HEK293 (cell line): ENCODE measurements around the gene NKD1.

Experiments used
- BCL11A ChIP-seq: fragments of 450-650 bp; formaldehyde crosslinking; IDR thresholded peaks from 2 replicates; pipeline ENCODE4 v1.5.1; 2016; ENCODE audit warnings: low read depth, missing biosample characterization, missing genetic modification characterization
- ZNF138 ChIP-seq: fragments of 450-650 bp; formaldehyde crosslinking; IDR thresholded peaks from 2 replicates; pipeline ENCODE4 v1.5.1; 2016; ENCODE audit warnings: missing biosample characterization, missing genetic modification characterization, borderline replicate concordance
- ZNF174 ChIP-seq: fragments of 450-650 bp; formaldehyde crosslinking; IDR thresholded peaks from 2 replicates; pipeline ENCODE4 v1.5.0; 2017; ENCODE audit warnings: missing biosample characterization, mild to moderate bottlenecking, missing genetic modification characterization
- ZNF223 ChIP-seq: fragments of 450-650 bp; formaldehyde crosslinking; IDR thresholded peaks from 2 replicates; pipeline ENCODE4 v1.5.1; 2016; ENCODE audit warnings: missing biosample characterization, missing genetic modification characterization
- ZNF677 ChIP-seq: fragments of 450-650 bp; IDR thresholded peaks from 2 replicates; pipeline ENCODE4 v1.5.0; 2018; ENCODE audit warnings: missing biosample characterization, mild to moderate bottlenecking, missing genetic modification characterization, moderate library complexity
- ZNF830 ChIP-seq: fragments of 450-650 bp; IDR thresholded peaks from 2 replicates; pipeline ENCODE4 v1.5.0; 2018; ENCODE audit warnings: missing biosample characterization, missing genetic modification characterization, low read depth, mild to moderate bottlenecking, moderate library complexity
- TF ChIP-seq, protein P1 (sequence below): fragments of 450-650 bp; formaldehyde crosslinking; IDR thresholded peaks from 2 replicates; pipeline ENCODE4 v1.5.1; 2016; ENCODE audit warnings: missing biosample characterization, missing genetic modification characterization
- TF ChIP-seq, protein P2 (sequence below): fragments of 450-650 bp; formaldehyde crosslinking; IDR thresholded peaks from 2 replicates; pipeline ENCODE4 v1.5.1; 2016; ENCODE audit warnings: missing biosample characterization, missing genetic modification characterization
- TF ChIP-seq, protein P3 (sequence below): fragments of 450-650 bp; formaldehyde crosslinking; IDR thresholded peaks from 2 replicates; pipeline ENCODE4 v1.5.1; 2016; ENCODE audit warnings: missing biosample characterization, missing genetic modification characterization
- TF ChIP-seq, protein P4 (sequence below): fragments of 450-650 bp; IDR thresholded peaks from 2 replicates; pipeline ENCODE4 v1.5.1; 2018; ENCODE audit warnings: missing biosample characterization, missing genetic modification characterization
- TF ChIP-seq, protein P5 (sequence below): fragments of 450-650 bp; formaldehyde crosslinking; conservative IDR thresholded peaks from 2 replicates; pipeline ENCODE4 v1.5.1; 2016; ENCODE audit warnings: low read depth, missing biosample characterization, missing genetic modification characterization
- TF ChIP-seq, protein P6 (sequence below): fragments of 450-650 bp; formaldehyde crosslinking; IDR thresholded peaks from 2 replicates; pipeline ENCODE4 v1.5.1; 2016; ENCODE audit warnings: missing biosample characterization, missing genetic modification characterization

DNA sequence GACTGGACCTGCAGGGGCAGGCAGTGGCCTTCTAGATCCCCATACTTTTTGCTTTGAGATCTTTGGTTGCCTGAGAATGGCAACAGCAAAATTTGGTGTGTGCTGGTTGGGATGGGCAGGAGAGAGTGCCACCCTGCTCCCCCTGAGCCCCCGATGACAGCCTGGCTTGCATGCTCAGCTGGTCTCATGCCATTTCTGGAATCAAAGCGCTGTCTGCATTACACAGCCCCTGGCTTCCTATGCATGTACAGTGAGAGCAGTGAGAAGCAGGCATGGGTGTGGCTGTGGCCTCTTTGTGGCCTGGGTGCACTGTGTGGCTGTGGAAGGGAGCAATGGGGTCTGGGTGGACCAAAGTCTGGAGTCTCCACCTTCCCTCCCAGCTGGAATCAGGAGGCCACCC lies 47.7 kb downstream of the NKD1 start:
- TF ChIP-seq, protein P1, sequence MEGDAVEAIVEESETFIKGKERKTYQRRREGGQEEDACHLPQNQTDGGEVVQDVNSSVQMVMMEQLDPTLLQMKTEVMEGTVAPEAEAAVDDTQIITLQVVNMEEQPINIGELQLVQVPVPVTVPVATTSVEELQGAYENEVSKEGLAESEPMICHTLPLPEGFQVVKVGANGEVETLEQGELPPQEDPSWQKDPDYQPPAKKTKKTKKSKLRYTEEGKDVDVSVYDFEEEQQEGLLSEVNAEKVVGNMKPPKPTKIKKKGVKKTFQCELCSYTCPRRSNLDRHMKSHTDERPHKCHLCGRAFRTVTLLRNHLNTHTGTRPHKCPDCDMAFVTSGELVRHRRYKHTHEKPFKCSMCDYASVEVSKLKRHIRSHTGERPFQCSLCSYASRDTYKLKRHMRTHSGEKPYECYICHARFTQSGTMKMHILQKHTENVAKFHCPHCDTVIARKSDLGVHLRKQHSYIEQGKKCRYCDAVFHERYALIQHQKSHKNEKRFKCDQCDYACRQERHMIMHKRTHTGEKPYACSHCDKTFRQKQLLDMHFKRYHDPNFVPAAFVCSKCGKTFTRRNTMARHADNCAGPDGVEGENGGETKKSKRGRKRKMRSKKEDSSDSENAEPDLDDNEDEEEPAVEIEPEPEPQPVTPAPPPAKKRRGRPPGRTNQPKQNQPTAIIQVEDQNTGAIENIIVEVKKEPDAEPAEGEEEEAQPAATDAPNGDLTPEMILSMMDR (tag by site-specific recombination) = no peak
- TF ChIP-seq ZNF138 (tag by site-specific recombination) (no peak), ZNF830 (tag by site-specific recombination) (no peak), ZNF174 (tag by site-specific recombination) (no peak), BCL11A (tag by site-specific recombination) (no peak), ZNF677 (tag by site-specific recombination) (no peak), ZNF223 (tag by site-specific recombination) (no peak)
- TF ChIP-seq, protein P2, sequence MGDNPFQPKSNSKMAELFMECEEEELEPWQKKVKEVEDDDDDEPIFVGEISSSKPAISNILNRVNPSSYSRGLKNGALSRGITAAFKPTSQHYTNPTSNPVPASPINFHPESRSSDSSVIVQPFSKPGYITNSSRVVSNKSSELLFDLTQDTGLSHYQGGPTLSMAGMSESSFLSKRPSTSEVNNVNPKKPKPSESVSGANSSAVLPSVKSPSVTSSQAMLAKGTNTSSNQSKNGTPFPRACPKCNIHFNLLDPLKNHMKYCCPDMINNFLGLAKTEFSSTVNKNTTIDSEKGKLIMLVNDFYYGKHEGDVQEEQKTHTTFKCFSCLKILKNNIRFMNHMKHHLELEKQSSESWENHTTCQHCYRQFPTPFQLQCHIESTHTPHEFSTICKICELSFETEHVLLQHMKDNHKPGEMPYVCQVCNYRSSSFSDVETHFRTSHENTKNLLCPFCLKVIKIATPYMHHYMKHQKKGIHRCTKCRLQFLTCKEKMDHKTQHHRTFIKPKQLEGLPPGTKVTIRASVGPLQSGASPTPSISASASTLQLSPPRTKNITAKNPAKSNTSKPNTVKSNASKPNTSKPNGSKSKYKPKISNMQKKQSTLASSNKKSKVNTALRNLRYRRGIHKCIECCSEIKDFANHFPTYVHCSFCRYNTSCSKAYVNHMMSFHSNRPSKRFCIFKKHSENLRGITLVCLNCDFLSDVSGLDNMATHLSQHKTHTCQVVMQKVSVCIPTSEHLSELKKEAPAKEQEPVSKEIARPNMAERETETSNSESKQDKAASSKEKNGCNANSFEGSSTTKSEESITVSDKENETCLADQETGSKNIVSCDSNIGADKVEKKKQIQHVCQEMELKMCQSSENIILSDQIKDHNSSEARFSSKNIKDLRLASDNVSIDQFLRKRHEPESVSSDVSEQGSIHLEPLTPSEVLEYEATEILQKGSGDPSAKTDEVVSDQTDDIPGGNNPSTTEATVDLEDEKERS (tag by site-specific recombination) = no peak
- TF ChIP-seq, protein P3, sequence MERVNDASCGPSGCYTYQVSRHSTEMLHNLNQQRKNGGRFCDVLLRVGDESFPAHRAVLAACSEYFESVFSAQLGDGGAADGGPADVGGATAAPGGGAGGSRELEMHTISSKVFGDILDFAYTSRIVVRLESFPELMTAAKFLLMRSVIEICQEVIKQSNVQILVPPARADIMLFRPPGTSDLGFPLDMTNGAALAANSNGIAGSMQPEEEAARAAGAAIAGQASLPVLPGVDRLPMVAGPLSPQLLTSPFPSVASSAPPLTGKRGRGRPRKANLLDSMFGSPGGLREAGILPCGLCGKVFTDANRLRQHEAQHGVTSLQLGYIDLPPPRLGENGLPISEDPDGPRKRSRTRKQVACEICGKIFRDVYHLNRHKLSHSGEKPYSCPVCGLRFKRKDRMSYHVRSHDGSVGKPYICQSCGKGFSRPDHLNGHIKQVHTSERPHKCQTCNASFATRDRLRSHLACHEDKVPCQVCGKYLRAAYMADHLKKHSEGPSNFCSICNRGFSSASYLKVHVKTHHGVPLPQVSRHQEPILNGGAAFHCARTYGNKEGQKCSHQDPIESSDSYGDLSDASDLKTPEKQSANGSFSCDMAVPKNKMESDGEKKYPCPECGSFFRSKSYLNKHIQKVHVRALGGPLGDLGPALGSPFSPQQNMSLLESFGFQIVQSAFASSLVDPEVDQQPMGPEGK (tag by site-specific recombination) = no peak
- TF ChIP-seq, protein P4, sequence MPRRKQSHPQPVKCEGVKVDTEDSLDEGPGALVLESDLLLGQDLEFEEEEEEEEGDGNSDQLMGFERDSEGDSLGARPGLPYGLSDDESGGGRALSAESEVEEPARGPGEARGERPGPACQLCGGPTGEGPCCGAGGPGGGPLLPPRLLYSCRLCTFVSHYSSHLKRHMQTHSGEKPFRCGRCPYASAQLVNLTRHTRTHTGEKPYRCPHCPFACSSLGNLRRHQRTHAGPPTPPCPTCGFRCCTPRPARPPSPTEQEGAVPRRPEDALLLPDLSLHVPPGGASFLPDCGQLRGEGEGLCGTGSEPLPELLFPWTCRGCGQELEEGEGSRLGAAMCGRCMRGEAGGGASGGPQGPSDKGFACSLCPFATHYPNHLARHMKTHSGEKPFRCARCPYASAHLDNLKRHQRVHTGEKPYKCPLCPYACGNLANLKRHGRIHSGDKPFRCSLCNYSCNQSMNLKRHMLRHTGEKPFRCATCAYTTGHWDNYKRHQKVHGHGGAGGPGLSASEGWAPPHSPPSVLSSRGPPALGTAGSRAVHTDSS (tag by site-specific recombination) = no peak
- TF ChIP-seq, protein P5, sequence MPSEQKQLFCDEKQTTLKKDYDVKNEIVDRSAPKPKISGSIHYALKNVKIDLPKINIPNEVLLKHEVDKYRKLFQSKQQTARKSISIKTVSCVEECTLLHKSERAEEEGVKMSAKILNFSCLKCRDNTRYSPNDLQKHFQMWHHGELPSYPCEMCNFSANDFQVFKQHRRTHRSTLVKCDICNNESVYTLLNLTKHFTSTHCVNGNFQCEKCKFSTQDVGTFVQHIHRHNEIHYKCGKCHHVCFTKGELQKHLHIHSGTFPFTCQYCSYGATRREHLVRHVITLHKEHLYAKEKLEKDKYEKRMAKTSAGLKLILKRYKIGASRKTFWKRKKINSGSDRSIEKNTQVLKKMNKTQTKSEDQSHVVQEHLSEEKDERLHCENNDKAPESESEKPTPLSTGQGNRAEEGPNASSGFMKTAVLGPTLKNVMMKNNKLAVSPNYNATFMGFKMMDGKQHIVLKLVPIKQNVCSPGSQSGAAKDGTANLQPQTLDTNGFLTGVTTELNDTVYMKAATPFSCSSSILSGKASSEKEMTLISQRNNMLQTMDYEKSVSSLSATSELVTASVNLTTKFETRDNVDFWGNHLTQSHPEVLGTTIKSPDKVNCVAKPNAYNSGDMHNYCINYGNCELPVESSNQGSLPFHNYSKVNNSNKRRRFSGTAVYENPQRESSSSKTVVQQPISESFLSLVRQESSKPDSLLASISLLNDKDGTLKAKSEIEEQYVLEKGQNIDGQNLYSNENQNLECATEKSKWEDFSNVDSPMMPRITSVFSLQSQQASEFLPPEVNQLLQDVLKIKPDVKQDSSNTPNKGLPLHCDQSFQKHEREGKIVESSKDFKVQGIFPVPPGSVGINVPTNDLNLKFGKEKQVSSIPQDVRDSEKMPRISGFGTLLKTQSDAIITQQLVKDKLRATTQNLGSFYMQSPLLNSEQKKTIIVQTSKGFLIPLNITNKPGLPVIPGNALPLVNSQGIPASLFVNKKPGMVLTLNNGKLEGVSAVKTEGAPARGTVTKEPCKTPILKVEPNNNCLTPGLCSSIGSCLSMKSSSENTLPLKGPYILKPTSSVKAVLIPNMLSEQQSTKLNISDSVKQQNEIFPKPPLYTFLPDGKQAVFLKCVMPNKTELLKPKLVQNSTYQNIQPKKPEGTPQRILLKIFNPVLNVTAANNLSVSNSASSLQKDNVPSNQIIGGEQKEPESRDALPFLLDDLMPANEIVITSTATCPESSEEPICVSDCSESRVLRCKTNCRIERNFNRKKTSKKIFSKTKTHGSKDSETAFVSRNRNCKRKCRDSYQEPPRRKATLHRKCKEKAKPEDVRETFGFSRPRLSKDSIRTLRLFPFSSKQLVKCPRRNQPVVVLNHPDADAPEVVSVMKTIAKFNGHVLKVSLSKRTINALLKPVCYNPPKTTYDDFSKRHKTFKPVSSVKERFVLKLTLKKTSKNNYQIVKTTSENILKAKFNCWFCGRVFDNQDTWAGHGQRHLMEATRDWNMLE = no peak
- TF ChIP-seq, protein P6, sequence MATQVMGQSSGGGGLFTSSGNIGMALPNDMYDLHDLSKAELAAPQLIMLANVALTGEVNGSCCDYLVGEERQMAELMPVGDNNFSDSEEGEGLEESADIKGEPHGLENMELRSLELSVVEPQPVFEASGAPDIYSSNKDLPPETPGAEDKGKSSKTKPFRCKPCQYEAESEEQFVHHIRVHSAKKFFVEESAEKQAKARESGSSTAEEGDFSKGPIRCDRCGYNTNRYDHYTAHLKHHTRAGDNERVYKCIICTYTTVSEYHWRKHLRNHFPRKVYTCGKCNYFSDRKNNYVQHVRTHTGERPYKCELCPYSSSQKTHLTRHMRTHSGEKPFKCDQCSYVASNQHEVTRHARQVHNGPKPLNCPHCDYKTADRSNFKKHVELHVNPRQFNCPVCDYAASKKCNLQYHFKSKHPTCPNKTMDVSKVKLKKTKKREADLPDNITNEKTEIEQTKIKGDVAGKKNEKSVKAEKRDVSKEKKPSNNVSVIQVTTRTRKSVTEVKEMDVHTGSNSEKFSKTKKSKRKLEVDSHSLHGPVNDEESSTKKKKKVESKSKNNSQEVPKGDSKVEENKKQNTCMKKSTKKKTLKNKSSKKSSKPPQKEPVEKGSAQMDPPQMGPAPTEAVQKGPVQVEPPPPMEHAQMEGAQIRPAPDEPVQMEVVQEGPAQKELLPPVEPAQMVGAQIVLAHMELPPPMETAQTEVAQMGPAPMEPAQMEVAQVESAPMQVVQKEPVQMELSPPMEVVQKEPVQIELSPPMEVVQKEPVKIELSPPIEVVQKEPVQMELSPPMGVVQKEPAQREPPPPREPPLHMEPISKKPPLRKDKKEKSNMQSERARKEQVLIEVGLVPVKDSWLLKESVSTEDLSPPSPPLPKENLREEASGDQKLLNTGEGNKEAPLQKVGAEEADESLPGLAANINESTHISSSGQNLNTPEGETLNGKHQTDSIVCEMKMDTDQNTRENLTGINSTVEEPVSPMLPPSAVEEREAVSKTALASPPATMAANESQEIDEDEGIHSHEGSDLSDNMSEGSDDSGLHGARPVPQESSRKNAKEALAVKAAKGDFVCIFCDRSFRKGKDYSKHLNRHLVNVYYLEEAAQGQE = no peak
